ENCODE measurements around the gene UNC45B.

DNA sequence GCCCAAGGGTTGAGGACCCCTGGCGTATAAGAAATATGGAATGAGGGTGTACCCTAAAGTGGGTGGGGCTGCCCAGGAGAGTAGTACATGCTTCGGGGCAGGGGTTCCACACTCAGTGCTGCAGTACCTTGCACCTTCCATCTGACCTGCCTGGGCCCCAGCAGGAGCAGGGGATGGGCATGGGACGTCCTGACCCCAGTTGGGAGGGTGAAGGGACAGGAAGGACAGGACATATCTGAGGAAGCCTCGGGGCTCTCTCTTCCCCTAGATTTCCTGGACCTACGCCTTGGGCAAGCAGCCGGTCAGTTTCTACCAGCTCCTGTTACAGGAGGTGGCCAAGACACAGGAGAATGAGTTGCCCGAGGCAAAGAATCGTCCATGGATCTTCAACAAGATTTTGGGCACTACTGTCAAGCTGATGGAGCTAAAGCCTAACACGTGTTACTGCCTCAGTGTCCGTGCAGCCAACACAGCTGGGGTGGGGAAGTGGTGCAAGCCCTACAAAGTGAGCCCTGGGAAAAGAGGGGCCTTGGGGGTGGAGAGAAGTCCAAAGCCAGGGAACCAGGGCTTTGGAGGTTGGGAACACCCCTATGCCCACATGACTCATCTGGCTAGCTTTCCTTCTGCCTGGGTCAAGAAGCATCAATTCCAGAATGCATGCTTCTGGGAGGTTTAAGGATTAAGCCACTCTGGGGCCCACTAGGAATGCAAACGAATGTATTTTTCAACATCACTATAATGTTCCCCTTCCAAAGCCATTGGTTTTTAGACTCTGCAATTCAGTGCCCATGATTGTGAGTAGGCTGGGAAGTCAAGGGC, 18.3 kb upstream of the UNC45B start:
- no peak for TF ChIP-seq NFIC (IDR thresholded peaks at IDR 0.05; ENCODE audit: borderline replicate concordance)
- no peak for TF ChIP-seq CTCF (IDR thresholded peaks at IDR 0.05)
- TF ChIP-seq EZH2phosphoT487 (IDR thresholded peaks at IDR 0.05; ENCODE audit: borderline replicate concordance, low read depth): no peak
- no peak for TF ChIP-seq MXI1 (IDR thresholded peaks at IDR 0.05; ENCODE audit: low read depth, low read length)
